HepG2 (cell line): Measurements from ENCODE around the gene LDB2. TPM values are rescaled to one million over a fixed set of nuclear protein-coding genes. Genes with fewer than 3 reads are reported as not detected.

ENCODE experiments used
- ATAC-seq: fragments of 200-7000 bp; cut with Tn5 transposase; 3 replicates; pipeline ENCODE4 v1.9.1; 2020; ENCODE audit warnings: mild to moderate bottlenecking, moderate library complexity
- BruUV-seq: library from RNA; stranded (reverse); fragments of 400-500 nt; replicated peaks from 2 replicates; lab custom pipeline; 2021; lab: Mats Ljungman, UMichigan
- CTCF ChIA-PET: fragments of 300-600 bp; formaldehyde crosslinking; extraction: SDS; loops from one replicate; lab custom pipeline; 2021; ENCODE audit warnings: low total read pairs, inconsistent platforms, low intra/inter-chr PET ratio; lab: Yijun Ruan, JAX
- POLR2A ChIA-PET: fragments of 350-600 bp; sonication (Branson Sonifier 250); formaldehyde crosslinking; loops from one replicate; lab custom pipeline; 2020; ENCODE audit warnings: antibody characterized with exemption, inconsistent platforms; lab: Yijun Ruan, JAX
- DNase-seq: peaks from one replicate; pipeline ENCODE4 v3.0.0-alpha.2; 2015; ENCODE audit warnings: low spot score
- FAIRE-seq: peaks from 3 replicates; lab custom pipeline; 2011; peaks lifted over from hg19 to GRCh38; lab: Jason Lieb, UNC
- H2AFZ ChIP-seq: one replicate; pipeline ENCODE4 v1.6.1; 2011; ENCODE audit warnings: low read length, inconsistent platforms
- H3K27ac ChIP-seq: fragments of 300-600 bp; 3 replicates; pipeline ENCODE4 v1.8.0; 2011; ENCODE audit warnings: mixed run types, mild to moderate bottlenecking, mixed read lengths, low read length, inconsistent platforms; ENCODE audit not compliant: insufficient read depth; ENCODE audit errors: extremely low read length
- H3K27me3 ChIP-seq, 2 experiments: fragments of 200-600 bp in 1 of 2; 2 replicates in 1 of 2; 3 replicates in 1 of 2; pipeline versions ENCODE4 v1.6.0 to v1.8.0; 2011; ENCODE audit warnings: low read length in 2 of 2, mild to moderate bottlenecking in 2 of 2, moderate library complexity in 2 of 2, inconsistent platforms in 1 of 2; ENCODE audit not compliant: insufficient read depth in 2 of 2, control insufficient read depth in 1 of 2
- H3K36me3 ChIP-seq, 2 experiments: fragments of 200-600 bp in 1 of 2; replicated peaks in 1 of 2; 2 replicates in 1 of 2; 3 replicates in 1 of 2; pipeline versions ENCODE4 v1.5.1 to v1.8.0; 2011; ENCODE audit warnings: low read length in 2 of 2, inconsistent platforms in 1 of 2; ENCODE audit not compliant: insufficient read depth in 2 of 2, control insufficient read depth in 1 of 2
- H3K4me1 ChIP-seq: 2 replicates; pipeline ENCODE4 v1.5.1; 2012; ENCODE audit warnings: low read length, inconsistent platforms; ENCODE audit not compliant: insufficient read depth
- H3K4me2 ChIP-seq: 2 replicates; pipeline ENCODE4 v1.6.0; 2011; ENCODE audit warnings: low read depth, low read length, inconsistent platforms
- H3K4me3 ChIP-seq, 3 experiments: fragments of 200-600 bp in 1 of 3; sonication (generic), shearing (Covaris generic) in 1 of 3; replicated peaks in 1 of 3; 2 replicates each; pipeline ENCODE4 v1.5.1; 2011 to 2016; ENCODE audit warnings: low read length in 3 of 3, inconsistent platforms in 2 of 3, low read depth in 2 of 3, mild to moderate bottlenecking in 2 of 3, control low read depth in 1 of 3, mixed read lengths in 1 of 3; ENCODE audit not compliant: insufficient read depth in 1 of 3
- H3K79me2 ChIP-seq: one replicate; pipeline ENCODE4 v1.6.1; 2011; ENCODE audit warnings: low read length, inconsistent platforms; ENCODE audit not compliant: insufficient read depth
- H3K9ac ChIP-seq: 2 replicates; pipeline ENCODE4 v1.6.0; 2011; ENCODE audit warnings: mild to moderate bottlenecking, low read depth, low read length, inconsistent platforms; ENCODE audit not compliant: insufficient read depth
- H3K9me3 ChIP-seq: 2 replicates; pipeline ENCODE4 v1.5.1; 2012; ENCODE audit warnings: mild to moderate bottlenecking, low read length
- H4K20me1 ChIP-seq: 2 replicates; pipeline ENCODE4 v1.6.0; 2011; ENCODE audit warnings: inconsistent platforms, mild to moderate bottlenecking, low read length, moderate library complexity; ENCODE audit not compliant: insufficient read depth
- CCAR2 ChIP-seq: fragments of 200-400 bp; formaldehyde crosslinking; optimal IDR thresholded peaks from 2 replicates; pipeline ENCODE3; 2018; ENCODE audit warnings: low read depth, mild to moderate bottlenecking, low read length, moderate library complexity
- JUNB ChIP-seq: sonication (generic); formaldehyde crosslinking; IDR thresholded peaks from 2 replicates; pipeline ENCODE4 v1.8.0; 2022; ENCODE audit warnings: missing genetic modification reagents, mild to moderate bottlenecking, borderline replicate concordance
- KDM1A ChIP-seq: IDR thresholded peaks from 2 replicates; pipeline ENCODE4 v1.6.1; 2016; ENCODE audit warnings: missing compliant biosample characterization
- SETDB1 ChIP-seq: sonication (generic); formaldehyde crosslinking; IDR thresholded peaks from 2 replicates; pipeline ENCODE4 v1.5.1; 2020; ENCODE audit warnings: missing genetic modification reagents, mild to moderate bottlenecking, borderline replicate concordance
- SRY ChIP-seq: sonication (generic); formaldehyde crosslinking; IDR thresholded peaks from 2 replicates; pipeline ENCODE4 v1.8.0; 2022; ENCODE audit warnings: mild to moderate bottlenecking, missing genetic modification reagents
- ZBTB20 ChIP-seq: sonication (generic); formaldehyde crosslinking; IDR thresholded peaks from 2 replicates; pipeline ENCODE4 v1.8.1; 2023; ENCODE audit warnings: missing genetic modification reagents, low read depth, mild to moderate bottlenecking, borderline replicate concordance
- ZNF367 ChIP-seq: sonication (generic); formaldehyde crosslinking; IDR thresholded peaks from 2 replicates; pipeline ENCODE4 v1.4.0; 2020; ENCODE audit warnings: missing genetic modification reagents, borderline replicate concordance
- ZNF691 ChIP-seq: sonication (generic); formaldehyde crosslinking; IDR thresholded peaks from 2 replicates; pipeline ENCODE4 v1.4.0; 2020; ENCODE audit warnings: missing genetic modification reagents, low read depth, mild to moderate bottlenecking, borderline replicate concordance
- WGBS: methylation state at CpG from one replicate; pipeline ENCODE4 v1.1.6; 2017; ENCODE audit warnings: low lambda C conversion rate; 5-methylcytosine and 5-hydroxymethylcytosine counted together
- in situ Hi-C: cut with HindIII; loops from 2 replicates; pipeline ENCODE4 v1.10.0; 2017; ENCODE audit warnings: low pct_unique_long_range_greater_than_20kb; ENCODE audit not compliant: extremely low pct_ligation_motif_present
- intact Hi-C: fragments of 100-400 bp; cut with micrococcal nuclease; formaldehyde crosslinking; loops from one replicate; pipeline ENCODE4 v1.10.0; 2022; ENCODE audit not compliant: unreplicated experiment
- polyA plus RNA-seq, 8 experiments: library from polyadenylated mRNA; depleted of rRNA in 3 of 8; stranded (reverse) in 7 of 8; unstranded in 1 of 8; fragments of >200 nt; fragmentation: Illumina TruSeq in 4 of 8; extraction: Trizol in 4 of 8; gene quantifications; 2 replicates each; pipeline versions ENCODE4 v1.2.1 to v1.2.3, GENCODE V29; 2011 to 2016; ENCODE audit warnings: low read depth in 4 of 8, missing spikeins in 1 of 8, mixed read lengths in 1 of 8; ENCODE audit not compliant: insufficient read depth in 1 of 8
- total RNA-seq, 5 experiments: library from RNA; depleted of rRNA; stranded (reverse); fragments of >200 nt; fragmentation: Illumina TruSeq; extraction: Trizol; gene quantifications; 2 replicates each; pipeline ENCODE4 v1.2.3, GENCODE V29; 2016; ENCODE audit warnings: low read depth in 1 of 5
- TF ChIP-seq, protein P1 (sequence below): sonication (generic); formaldehyde crosslinking; IDR thresholded peaks from 2 replicates; pipeline ENCODE4 v1.4.0; 2020; ENCODE audit warnings: missing genetic modification reagents
- TF ChIP-seq, protein P2 (sequence below): sonication (generic); formaldehyde crosslinking; IDR thresholded peaks from 2 replicates; pipeline ENCODE4 v1.4.0; 2020; ENCODE audit warnings: mild to moderate bottlenecking, missing genetic modification reagents

LDB2 gene
- total and polyA plus RNA-seq, 2 of the 13 experiments (the other 11 are each of a cell fraction or from before 2014, with no cell fraction given), result not detected

- no peak for ATAC-seq
- Histone ChIP-seq H3K27me3 (0 out of 5 replicates have a peak, but pooled peaks cover 0 to 2% of the 10 kb centered on the region in 2 experiments), H3K79me2 (no peaks in the 10 kb centered on the region), H3K9me3 (no peaks in the 10 kb centered on the region), H3K9ac (no peak overlapping the region), H2AFZ (no peak overlapping the region), H3K4me3 (no peak overlapping the region), H3K4me1 (no peaks in the 10 kb centered on the region), H3K27ac (no peak overlapping the region), H3K36me3 (no peaks in the 10 kb centered on the region), H3K4me2 (no peak overlapping the region), H4K20me1 (no peaks in the 10 kb centered on the region)
- WGBS, result 3% methylated on average over 2 of the region's 2 CpGs
- ChIA-PET CTCF (interaction anchor here (0.7 to 2.9 kb wide), 4 partner anchors 120 to 532 kb away, joined by 3 to 37 read pairs (median 10); no protein-coding TSS in a partner anchor), POLR2A (no interaction called here)
- FAIRE-seq, result no peak
- no peak for DNase-seq
- in situ Hi-C loops (loop anchor here (10.0 kb wide), 2 partner anchors 121 to 409 kb away; no protein-coding TSS in a partner anchor), intact Hi-C loops (loop anchor here (1.0 to 5.0 kb wide), 6 partner anchors 121 to 624 kb away; no protein-coding TSS in a partner anchor)
- BruUV-seq, result no TSS peak
- no peak for TF ChIP-seq ZBTB20
- TF ChIP-seq SETDB1 (CRISPR knock-in tag), result no peak
- no peak for TF ChIP-seq ZNF691 (CRISPR knock-in tag)
- TF ChIP-seq, protein P1, sequence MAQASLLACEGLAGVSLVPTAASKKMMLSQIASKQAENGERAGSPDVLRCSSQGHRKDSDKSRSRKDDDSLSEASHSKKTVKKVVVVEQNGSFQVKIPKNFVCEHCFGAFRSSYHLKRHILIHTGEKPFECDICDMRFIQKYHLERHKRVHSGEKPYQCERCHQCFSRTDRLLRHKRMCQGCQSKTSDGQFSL (CRISPR knock-in tag), result no peak
- TF ChIP-seq, protein P2, sequence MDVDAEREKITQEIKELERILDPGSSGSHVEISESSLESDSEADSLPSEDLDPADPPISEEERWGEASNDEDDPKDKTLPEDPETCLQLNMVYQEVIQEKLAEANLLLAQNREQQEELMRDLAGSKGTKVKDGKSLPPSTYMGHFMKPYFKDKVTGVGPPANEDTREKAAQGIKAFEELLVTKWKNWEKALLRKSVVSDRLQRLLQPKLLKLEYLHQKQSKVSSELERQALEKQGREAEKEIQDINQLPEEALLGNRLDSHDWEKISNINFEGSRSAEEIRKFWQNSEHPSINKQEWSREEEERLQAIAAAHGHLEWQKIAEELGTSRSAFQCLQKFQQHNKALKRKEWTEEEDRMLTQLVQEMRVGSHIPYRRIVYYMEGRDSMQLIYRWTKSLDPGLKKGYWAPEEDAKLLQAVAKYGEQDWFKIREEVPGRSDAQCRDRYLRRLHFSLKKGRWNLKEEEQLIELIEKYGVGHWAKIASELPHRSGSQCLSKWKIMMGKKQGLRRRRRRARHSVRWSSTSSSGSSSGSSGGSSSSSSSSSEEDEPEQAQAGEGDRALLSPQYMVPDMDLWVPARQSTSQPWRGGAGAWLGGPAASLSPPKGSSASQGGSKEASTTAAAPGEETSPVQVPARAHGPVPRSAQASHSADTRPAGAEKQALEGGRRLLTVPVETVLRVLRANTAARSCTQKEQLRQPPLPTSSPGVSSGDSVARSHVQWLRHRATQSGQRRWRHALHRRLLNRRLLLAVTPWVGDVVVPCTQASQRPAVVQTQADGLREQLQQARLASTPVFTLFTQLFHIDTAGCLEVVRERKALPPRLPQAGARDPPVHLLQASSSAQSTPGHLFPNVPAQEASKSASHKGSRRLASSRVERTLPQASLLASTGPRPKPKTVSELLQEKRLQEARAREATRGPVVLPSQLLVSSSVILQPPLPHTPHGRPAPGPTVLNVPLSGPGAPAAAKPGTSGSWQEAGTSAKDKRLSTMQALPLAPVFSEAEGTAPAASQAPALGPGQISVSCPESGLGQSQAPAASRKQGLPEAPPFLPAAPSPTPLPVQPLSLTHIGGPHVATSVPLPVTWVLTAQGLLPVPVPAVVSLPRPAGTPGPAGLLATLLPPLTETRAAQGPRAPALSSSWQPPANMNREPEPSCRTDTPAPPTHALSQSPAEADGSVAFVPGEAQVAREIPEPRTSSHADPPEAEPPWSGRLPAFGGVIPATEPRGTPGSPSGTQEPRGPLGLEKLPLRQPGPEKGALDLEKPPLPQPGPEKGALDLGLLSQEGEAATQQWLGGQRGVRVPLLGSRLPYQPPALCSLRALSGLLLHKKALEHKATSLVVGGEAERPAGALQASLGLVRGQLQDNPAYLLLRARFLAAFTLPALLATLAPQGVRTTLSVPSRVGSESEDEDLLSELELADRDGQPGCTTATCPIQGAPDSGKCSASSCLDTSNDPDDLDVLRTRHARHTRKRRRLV, result no peak
- no peak for TF ChIP-seq KDM1A (CRISPR knock-in tag)
- TF ChIP-seq JUNB, result no peak
- no peak for TF ChIP-seq SRY (CRISPR knock-in tag)
- no peak for TF ChIP-seq CCAR2
- no peak for TF ChIP-seq ZNF367
Observed at GRCh38 chr4:16916031-16916430, 17.6 kb upstream of the LDB2 start.
